Hepatocyte (in vitro differentiated cells): ENCODE data around the gene NHLRC4.
"Not testable (repeated sequence)": the region's sequence is repeated elsewhere in the genome, so short reads cannot be mapped to it uniquely, and the experiment has no call there.

Source experiments
- CTCF ChIP-seq: fragments of 200-600 bp; sonication (generic); IDR thresholded peaks from 2 replicates; pipeline ENCODE4 v1.5.1; 2016; ENCODE audit warnings: antibody characterized with exemption, mild to moderate bottlenecking; ENCODE audit not compliant: poor library complexity
- EZH2 ChIP-seq: fragments of 200-600 bp; sonication (generic); IDR thresholded peaks from 2 replicates; pipeline ENCODE4 v1.6.1; 2016; ENCODE audit warnings: antibody characterized with exemption, mild to moderate bottlenecking, borderline replicate concordance

GRCh38 chr16:597655-598054, 30.9 kb downstream of the NHLRC4 start:
- TF ChIP-seq CTCF, EZH2: not testable (repeated sequence)
